Measurements from ENCODE around the gene FBRSL1. TPM values are rescaled to one million over a fixed set of nuclear protein-coding genes. Genes with fewer than 3 reads are reported as not detected.

FBRSL1 gene
- total RNA-seq, 4 donors from 2014 or later: 13.8 to 31.5 (median 16.1) TPM

DNA sequence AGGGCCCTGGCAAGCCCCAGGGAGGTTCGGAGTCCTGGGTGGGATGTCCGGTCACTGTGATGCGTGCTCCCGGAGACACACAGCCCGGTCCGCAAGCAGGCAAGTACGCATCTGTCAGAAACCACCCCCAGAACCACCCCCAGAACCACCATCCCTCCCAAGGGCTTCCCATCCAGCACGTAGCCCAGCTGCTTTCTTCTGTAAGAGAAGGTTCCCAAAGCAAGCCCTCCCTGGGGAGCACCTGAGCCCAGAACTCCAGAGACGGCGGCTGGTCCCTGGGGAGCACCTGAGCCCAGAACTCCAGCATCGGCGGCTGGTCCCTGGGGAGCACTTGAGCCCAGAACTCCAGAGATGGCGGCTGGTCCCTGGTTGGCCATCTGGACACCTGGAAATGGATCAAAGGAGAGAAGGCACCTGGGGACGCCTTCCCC is 2.6 kb upstream of the FBRSL1 start:
- H3K27me3 ChIP-seq: no peaks in the 10 kb centered on the region
- WGBS, 2 donors: 92 to 96% methylated on average over 5 to 9 of the region's 14 CpGs
- no peak overlapping the region for H3K27ac ChIP-seq
- no peaks in the 10 kb centered on the region for H3K36me3 ChIP-seq
- TF ChIP-seq POLR2A (IDR thresholded peaks at IDR 0.05) (no peak), EP300 (IDR thresholded peaks at IDR 0.05) (no peak)
- TF ChIP-seq, protein P1, sequence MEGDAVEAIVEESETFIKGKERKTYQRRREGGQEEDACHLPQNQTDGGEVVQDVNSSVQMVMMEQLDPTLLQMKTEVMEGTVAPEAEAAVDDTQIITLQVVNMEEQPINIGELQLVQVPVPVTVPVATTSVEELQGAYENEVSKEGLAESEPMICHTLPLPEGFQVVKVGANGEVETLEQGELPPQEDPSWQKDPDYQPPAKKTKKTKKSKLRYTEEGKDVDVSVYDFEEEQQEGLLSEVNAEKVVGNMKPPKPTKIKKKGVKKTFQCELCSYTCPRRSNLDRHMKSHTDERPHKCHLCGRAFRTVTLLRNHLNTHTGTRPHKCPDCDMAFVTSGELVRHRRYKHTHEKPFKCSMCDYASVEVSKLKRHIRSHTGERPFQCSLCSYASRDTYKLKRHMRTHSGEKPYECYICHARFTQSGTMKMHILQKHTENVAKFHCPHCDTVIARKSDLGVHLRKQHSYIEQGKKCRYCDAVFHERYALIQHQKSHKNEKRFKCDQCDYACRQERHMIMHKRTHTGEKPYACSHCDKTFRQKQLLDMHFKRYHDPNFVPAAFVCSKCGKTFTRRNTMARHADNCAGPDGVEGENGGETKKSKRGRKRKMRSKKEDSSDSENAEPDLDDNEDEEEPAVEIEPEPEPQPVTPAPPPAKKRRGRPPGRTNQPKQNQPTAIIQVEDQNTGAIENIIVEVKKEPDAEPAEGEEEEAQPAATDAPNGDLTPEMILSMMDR (IDR thresholded peaks at IDR 0.05): no peak
- DNase-seq (ENCODE audit: low spot score in 2 of 2): no peak
- H3K4me1 ChIP-seq: peaks cover 0 to 32% (median 22%) of the 10 kb centered on the region in 4 donors
- no peak overlapping the region for H3K4me3 ChIP-seq
- no peaks in the 10 kb centered on the region for H3K9me3 ChIP-seq

DNA sequence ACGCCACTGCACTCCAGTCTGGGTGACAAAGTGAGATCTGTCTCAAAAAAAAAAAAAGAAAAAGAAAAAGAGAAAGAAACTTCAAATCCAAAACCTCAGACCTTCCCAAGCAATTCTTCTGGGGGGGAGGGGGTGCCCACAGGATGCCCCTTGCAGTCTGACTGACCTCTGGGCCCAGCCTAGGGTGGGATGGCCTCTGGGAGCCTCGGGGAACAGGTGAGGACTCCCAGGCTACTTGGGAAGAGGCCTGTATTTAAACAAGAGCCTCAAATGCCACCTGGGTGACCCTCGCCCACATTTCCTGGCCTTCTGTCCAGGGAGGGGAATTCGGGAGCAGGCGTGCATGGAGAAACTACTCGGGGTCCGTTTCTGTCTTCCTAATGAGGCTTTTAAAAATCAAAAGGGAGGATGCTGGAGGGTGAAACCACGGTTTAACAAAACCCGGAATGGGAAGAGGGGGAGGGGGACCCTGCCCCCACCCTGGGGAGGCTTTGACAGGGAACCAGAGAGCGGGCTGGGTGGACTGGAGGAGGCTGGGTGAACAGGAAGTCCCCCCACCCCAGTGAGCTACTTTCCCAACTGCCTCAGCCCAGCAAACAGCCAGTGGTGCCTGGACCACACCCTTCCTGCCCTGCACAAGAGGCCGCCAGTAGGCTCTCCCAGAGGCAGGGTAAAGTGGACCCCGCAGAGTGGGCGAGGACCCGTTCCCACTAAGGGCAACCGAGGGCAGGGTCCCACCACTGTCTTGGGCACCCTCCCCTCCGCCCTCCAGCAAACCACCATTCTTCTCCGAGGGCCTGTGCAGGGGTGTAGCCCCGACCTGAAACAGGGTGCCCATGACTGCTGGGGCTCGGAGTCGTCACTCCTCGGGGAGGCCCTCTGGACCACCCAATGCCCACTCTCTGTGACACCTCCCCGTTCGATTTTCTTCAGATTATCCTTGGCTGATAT is 1.5 kb upstream of the FBRSL1 start:
- Histone ChIP-seq H3K27me3 (no peaks in the 10 kb centered on the region), H3K9me3 (no peaks in the 10 kb centered on the region), H3K4me1 (peaks cover 0 to 43% (median 31%) of the 10 kb centered on the region in 4 donors), H3K36me3 (peaks cover 0 to 4% (median 0%) of the 10 kb centered on the region in 3 donors), H3K27ac (peak overlapping the region in 3 of 4 donors; percentile 90 to 91 (median 90)), H3K4me3 (peak overlapping the region in 3 of 4 donors; percentile 76 to 87 (median 86))
- WGBS, 2 donors: 43 to 46% methylated on average over 23 of the region's 23 CpGs
- TF ChIP-seq, protein P1 (IDR thresholded peaks at IDR 0.05): no peak
- TF ChIP-seq EP300 (IDR thresholded peaks at IDR 0.05) (no peak), POLR2A (IDR thresholded peaks at IDR 0.05) (no peak)
- DNase-seq (ENCODE audit: low spot score in 2 of 2): peak in 1 of 2 donors; percentile 33

DNA sequence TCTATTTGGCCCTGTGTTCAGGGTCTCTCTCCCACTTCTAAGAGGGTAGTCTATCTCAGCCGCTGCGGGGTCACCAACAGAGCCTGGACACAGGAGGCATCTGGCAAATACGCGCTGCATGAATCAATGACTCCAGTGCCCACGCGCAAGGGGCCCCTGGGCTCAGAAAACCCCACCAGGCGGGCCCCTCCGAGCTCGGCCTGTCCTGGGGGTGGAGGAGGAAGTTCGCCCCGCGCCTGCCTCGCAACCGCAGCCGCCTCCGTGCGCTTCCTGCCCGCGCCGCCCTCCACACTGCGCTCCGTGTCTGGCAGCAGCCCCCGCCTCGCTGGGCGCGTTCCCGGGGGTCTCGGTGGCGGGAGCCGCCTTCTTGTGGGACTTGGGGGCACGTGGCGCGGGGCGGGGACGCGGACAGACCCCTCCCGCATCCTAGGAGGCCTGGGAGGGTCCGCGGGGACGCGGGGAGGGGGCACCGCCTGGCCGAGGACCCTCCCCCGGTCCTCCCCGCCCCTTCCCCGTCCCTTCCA is 811 bp upstream of the FBRSL1 start:
- H3K9me3 ChIP-seq: no peaks in the 10 kb centered on the region
- H3K27ac ChIP-seq: peak overlapping the region; percentile 69 to 91 (median 90)
- peak overlapping the region; percentile 68 to 87 (median 81) for H3K4me3 ChIP-seq
- H3K4me1 ChIP-seq: peaks cover 0 to 50% (median 39%) of the 10 kb centered on the region in 4 donors
- TF ChIP-seq, protein P1 (IDR thresholded peaks at IDR 0.05): no peak
- TF ChIP-seq POLR2A (IDR thresholded peaks at IDR 0.05): no peak
- TF ChIP-seq EP300 (IDR thresholded peaks at IDR 0.05): no peak
- H3K36me3 ChIP-seq: peaks cover 0 to 5% (median 0%) of the 10 kb centered on the region in 3 donors
- DNase-seq (ENCODE audit: low spot score in 2 of 2): no peak
- H3K27me3 ChIP-seq: no peaks in the 10 kb centered on the region
- 1 to 4% methylated on average over 16 to 27 of the region's 46 CpGs for WGBS, 2 donors

DNA sequence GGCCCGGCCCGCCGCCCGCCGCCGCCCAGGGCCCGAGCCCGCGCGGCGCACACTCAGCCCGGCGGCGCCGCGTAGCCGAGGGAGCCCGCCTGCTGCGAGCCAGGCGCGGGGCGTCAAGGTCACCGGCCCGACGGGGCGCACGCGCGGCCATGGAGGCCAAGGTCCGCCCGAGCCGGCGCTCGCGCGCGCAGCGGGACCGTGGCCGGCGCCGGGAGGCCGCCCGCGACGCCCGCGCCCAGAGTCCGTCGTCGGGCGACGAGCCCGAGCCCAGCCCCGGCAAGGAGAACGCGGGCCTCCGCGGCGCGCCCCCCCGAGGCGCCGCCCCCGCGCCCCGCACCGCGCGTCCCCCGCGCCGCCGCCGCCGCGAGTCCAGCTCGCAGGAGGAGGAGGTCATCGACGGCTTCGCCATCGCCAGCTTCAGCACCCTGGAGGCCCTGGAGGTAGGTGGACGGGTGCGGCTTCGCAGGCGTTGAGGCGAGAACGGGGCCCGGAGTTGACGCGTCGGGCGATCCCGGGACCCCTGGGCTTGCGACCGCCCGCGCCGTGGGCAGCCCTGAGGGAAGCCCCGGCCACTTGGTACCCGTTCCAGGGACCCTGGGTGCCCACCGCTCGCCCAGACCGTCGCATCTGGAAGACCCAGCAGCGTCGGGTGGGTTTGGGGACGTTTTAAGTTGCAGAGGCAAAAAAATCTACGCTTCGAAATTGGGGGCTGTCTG is 629 bp downstream of the FBRSL1 start:
- TF ChIP-seq, protein P1 (IDR thresholded peaks at IDR 0.05): no peak
- TF ChIP-seq EP300 (IDR thresholded peaks at IDR 0.05) (no peak), POLR2A (IDR thresholded peaks at IDR 0.05) (no peak)
- WGBS, 2 donors: 1 to 3% methylated on average over 15 to 29 of the region's 110 CpGs
- H3K27me3 ChIP-seq: no peaks in the 10 kb centered on the region
- no peaks in the 10 kb centered on the region for H3K9me3 ChIP-seq
- peak overlapping the region; percentile 54 to 87 (median 66) for H3K4me3 ChIP-seq
- DNase-seq (ENCODE audit: low spot score in 2 of 2): no peak
- peak overlapping the region; percentile 60 to 86 (median 66) for H3K27ac ChIP-seq
- peaks cover 0 to 64% (median 51%) of the 10 kb centered on the region in 4 donors for H3K4me1 ChIP-seq
- peaks cover 0 to 5% (median 0%) of the 10 kb centered on the region in 3 donors for H3K36me3 ChIP-seq
